ENCODE results near the gene NEURL1. TPM values are rescaled to one million over a fixed set of nuclear protein-coding genes. Genes with fewer than 3 reads are reported as not detected.

The NEURL1 gene
- total RNA-seq, 1 donor: under 0.01 TPM

DNA sequence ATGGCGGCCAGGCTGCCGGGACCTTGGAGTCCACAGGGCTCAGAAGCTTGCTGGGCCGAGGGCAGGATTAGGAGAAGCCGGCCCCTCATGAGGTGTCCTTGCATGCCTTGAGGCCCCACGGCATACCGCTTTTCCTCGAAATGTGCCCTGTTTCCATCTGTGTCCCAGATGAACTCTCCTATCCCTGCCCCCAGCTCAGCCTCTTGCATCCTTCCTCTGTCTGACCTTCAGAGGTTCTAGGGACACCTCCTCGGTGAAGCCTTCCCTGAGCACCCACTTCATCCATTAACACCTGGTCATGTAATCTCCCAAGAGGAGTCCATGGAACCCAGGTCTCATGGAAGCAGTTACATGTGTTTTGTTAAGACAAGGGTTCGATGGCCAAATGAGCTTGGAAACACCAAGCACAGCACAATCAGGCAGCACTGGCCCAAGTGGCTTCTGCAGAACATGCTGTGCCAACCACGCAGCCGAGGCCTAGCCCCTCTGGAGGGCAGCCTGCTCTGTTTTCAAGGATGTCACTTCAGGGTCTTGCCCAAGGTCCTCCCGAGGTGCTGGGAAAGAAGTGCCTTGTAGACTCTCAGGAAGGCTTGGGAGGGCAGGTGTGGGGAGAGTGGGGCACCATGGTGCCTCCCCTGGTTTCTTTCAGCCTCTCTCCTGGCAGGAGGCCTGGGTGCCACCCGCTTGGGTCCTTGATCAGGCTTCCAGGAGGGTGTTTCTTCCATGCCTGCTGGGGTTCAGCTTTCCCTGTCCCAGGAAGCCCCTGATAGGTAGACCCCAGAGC lies 124.3 kb downstream of the NEURL1 start:
- no peak overlapping the region for H3K4me3 ChIP-seq (ENCODE audit: low read depth, low read length)
- DNase-seq (ENCODE audit: low read depth): no peak
- TF ChIP-seq, protein P1, sequence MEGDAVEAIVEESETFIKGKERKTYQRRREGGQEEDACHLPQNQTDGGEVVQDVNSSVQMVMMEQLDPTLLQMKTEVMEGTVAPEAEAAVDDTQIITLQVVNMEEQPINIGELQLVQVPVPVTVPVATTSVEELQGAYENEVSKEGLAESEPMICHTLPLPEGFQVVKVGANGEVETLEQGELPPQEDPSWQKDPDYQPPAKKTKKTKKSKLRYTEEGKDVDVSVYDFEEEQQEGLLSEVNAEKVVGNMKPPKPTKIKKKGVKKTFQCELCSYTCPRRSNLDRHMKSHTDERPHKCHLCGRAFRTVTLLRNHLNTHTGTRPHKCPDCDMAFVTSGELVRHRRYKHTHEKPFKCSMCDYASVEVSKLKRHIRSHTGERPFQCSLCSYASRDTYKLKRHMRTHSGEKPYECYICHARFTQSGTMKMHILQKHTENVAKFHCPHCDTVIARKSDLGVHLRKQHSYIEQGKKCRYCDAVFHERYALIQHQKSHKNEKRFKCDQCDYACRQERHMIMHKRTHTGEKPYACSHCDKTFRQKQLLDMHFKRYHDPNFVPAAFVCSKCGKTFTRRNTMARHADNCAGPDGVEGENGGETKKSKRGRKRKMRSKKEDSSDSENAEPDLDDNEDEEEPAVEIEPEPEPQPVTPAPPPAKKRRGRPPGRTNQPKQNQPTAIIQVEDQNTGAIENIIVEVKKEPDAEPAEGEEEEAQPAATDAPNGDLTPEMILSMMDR (IDR thresholded peaks at IDR 0.05; ENCODE audit: insufficient read depth, low read depth, low read length): no peak

DNA sequence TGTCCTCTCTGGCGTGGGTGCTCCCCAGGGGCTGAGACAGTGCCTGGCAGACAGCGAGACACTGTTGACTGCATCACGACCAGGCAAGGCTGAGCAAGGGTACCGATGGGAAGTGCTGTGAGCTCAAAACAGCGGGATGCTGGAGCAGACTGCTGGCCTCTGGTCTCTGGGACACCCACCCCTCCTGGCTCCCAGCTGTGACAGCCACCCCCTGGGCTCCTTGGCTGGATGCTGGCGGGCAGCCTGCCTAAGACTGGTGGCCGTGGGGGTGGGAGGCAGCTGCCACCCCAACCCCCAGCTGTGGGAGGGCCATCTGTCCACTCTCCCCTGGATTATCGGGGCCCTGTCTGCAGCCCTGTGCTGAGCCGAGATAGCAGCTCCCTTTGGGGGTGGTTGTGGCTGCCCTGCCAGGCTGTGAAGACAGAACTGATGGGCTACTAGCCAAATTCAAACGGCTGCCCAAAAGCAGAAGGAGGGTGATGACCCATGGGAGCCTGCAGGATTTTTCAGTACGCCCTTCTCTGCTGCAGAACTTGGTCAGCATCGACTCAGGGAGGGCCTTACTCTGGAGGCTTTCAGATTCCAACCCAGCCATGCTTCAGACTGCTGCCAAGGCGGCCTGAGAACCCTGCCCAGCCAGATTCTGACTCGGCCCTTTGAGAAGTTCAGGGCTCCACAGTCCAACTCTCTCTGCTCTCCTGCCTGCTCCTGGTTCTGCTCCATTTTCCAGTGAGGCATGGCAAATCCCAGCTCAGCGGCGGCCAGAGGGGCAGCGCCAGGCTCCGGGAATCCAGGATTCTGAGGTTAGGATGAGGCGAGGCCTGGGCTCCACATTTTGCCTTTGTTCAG lies 125.3 kb downstream of the NEURL1 start:
- DNase-seq (ENCODE audit: low read depth): peak; percentile 90
- TF ChIP-seq, protein P1 (IDR thresholded peaks at IDR 0.05; ENCODE audit: insufficient read depth, low read depth, low read length): no peak
- H3K4me3 ChIP-seq (ENCODE audit: low read depth, low read length): no peak overlapping the region

DNA sequence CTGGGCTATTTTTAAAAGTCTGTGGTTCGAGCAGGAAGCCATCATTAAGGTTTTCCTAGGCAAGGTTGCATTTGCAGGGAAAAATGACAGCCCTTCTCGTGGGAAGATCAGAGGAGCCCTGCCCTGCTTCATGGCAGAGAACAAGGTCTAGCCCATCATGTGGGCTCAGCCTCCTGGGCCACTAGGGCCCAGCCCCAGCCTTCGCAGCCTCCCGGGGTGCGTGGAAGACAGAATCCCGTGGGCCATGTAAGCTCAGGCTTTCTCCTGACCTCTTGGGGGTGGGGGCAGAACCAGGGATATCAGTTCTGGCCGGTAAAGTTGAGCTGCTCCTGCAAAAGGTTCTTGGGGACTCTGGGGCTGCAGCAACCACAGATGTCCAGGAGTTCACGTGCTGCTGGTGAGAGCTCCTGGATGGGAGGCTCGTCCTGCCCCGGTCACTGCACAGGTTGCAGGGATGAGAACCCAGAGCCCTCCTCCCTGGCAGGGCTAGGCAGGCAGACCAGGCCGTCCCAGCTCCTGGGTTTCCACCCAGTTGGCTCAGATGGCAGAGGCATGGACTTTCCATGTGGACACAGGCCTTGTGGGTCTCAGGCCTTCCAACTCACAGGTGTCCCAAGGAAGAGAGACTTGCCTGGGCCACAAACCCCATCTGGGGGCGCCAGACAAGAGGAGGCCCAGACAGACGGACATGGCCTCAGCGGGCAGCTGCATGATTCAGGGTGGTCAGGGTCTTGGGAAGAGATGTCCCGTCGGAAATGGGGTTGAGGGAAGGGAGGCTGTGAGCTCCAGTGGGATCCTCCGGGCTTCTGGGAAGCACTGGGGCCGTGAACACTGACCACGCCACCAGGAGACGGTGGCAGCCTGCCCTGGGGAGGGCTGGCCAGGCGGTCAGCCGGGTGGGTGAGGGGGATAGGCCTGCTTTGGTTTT lies 126.2 kb downstream of the NEURL1 start:
- DNase-seq (ENCODE audit: low read depth): no peak
- TF ChIP-seq, protein P1 (IDR thresholded peaks at IDR 0.05; ENCODE audit: insufficient read depth, low read depth, low read length): no peak
- no peak overlapping the region for H3K4me3 ChIP-seq (ENCODE audit: low read depth, low read length)

DNA sequence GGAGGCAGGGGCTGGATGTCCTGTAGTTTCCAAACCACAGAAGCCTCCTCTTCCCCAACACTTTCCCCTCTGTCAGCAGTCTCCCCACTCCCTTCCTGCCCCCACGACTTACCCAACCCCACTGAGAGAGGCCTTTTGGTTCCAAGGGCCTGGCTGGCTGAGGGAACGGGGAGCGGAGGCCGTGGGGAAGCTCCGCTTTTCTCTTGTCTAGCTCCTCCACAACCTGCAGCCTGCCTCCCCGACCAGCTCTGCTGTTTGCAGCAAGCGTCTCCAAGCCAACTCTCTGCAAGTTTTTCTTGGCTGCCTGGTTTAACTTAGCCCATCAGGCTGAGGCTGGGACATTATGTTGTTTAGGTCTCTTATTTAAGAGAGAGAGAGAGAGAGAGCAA lies 126.8 kb downstream of the NEURL1 start:
- TF ChIP-seq, protein P1 (IDR thresholded peaks at IDR 0.05; ENCODE audit: insufficient read depth, low read depth, low read length): no peak
- DNase-seq (ENCODE audit: low read depth): no peak
- no peak overlapping the region for H3K4me3 ChIP-seq (ENCODE audit: low read depth, low read length)

DNA sequence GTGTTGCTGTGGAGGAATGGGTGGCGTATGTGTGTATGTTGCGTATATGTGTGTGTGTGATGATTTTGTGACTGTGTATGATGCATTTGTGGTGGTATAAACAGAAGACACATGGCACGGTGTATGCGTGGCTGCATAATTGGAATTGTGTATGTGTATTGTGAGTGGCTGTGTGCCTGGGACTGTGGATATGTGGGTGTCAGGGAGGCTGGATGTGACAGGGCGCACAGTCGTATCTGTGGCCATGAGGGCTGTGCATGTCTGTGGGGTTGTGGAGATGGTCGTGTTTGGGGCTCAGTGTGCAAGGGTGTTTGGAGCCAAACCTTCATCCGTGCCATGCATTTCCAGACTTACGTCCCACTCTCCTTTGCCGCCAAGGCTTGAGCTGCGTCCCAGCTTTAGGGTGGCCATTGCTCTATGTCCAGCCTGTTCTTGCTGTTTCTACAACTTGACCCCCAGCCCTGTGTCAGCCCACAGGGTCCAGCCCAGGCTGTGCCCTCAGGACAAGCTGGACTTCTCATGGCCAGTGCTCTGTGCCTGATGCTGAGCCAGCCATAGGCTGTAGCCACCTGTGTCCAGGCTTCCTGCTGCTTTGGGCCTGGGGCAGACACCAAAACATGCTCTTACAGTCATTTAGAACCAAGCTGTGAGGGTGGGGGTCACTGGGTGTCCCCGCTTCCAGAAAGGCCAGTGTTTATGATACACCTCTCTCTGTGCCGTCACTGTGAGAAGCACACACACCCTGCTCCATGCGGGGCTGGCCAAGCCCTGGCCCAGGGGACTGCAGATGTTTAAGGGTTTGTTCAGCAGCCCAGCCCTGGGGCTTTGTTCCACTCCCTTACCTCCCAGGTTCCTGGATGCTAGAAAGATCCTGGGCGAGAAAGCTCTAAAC lies 127.6 kb downstream of the NEURL1 start:
- DNase-seq (ENCODE audit: low read depth): no peak
- H3K4me3 ChIP-seq (ENCODE audit: low read depth, low read length): no peak overlapping the region
- TF ChIP-seq, protein P1 (IDR thresholded peaks at IDR 0.05; ENCODE audit: insufficient read depth, low read depth, low read length): no peak

Data from fibroblast of villous mesenchyme (primary cell).